ENCODE data around the gene PPIL4. TPM values are rescaled to one million over a fixed set of nuclear protein-coding genes. Genes with fewer than 3 reads are reported as not detected.

PPIL4 gene
- total and polyA plus RNA-seq, 2 experiments from 2014 or later: 35.1 to 47.3 TPM

GRCh38 chr6:149489967-149490366 lies 55.9 kb downstream of the PPIL4 start (continued):
- TF ChIP-seq ZNF462 (CRISPR knock-in tag; IDR thresholded peaks at IDR 0.05) (no peak), STAT1 (IDR thresholded peaks at IDR 0.05; ENCODE audit: unreplicated experiment) (no peak), NANOG (IDR thresholded peaks at IDR 0.05; ENCODE audit: borderline replicate concordance) (no peak), ETS1 (IDR thresholded peaks at IDR 0.05) (no peak), CTCF (conservative IDR thresholded peaks at IDR 0.05; ENCODE audit: low read depth in 2 of 2) (no peak)

GRCh38 chr6:149488815-149489214 lies 57.0 kb downstream of the PPIL4 start:
- TF ChIP-seq REST (IDR thresholded peaks at IDR 0.05; ENCODE audit: unreplicated experiment): no peak
- no peak for TF ChIP-seq STAT1 (IDR thresholded peaks at IDR 0.05; ENCODE audit: unreplicated experiment)
- TF ChIP-seq CREB1 (CRISPR knock-in tag; IDR thresholded peaks at IDR 0.05; ENCODE audit: low read depth): no peak
- TF ChIP-seq CTCF (conservative IDR thresholded peaks at IDR 0.05; ENCODE audit: low read depth in 2 of 2): no peak
- H3K4me3 Mint-ChIP-seq: no peak overlapping the region

More at GRCh38 chr6:149488815-149489214, 57.0 kb downstream of the PPIL4 start:
- H3K27me3 ChIP-seq (ENCODE audit: insufficient read depth): no peaks in the 10 kb centered on the region
- Mint-ChIP-seq H3K4me1 (peaks cover 6% of the 10 kb centered on the region), H3K27me3 (ENCODE audit: insufficient read depth, low read depth, poor library complexity) (peaks cover 10% of the 10 kb centered on the region), H3K27ac (no peak overlapping the region), H3K36me3 (ENCODE audit: low read depth) (no peaks in the 10 kb centered on the region), H3K9me3 (no peaks in the 10 kb centered on the region)
- H4K20me1 ChIP-seq (replicated peaks; ENCODE audit: insufficient read depth): no peaks in the 10 kb centered on the region
- no peak overlapping the region for H2AFZ ChIP-seq
- H3F3A ChIP-seq (replicated peaks; ENCODE audit: low read depth): no peaks in the 10 kb centered on the region
- no peak overlapping the region for H3K27ac ChIP-seq (ENCODE audit: low read depth)
- DNase-seq (ENCODE audit: low spot score) (no peak), ATAC-seq (no peak)
- H3K4me2 ChIP-seq: no peak overlapping the region
- H3K4me3 ChIP-seq: no peak overlapping the region
- no peaks in the 10 kb centered on the region for H3K9me2 ChIP-seq (ENCODE audit: insufficient read depth)
- no peaks in the 10 kb centered on the region for H3K79me2 ChIP-seq (replicated peaks; ENCODE audit: insufficient read depth)
- no peaks in the 10 kb centered on the region for H3K4me1 ChIP-seq (ENCODE audit: insufficient read depth)
- no peaks in the 10 kb centered on the region for H3K36me3 ChIP-seq (ENCODE audit: insufficient read depth)

Data from GM23338 (cell line).